GM21367 (cell line): ENCODE results near the gene MAPK8IP3.
"Not testable (repeated sequence)": the region's sequence is repeated elsewhere in the genome, so short reads cannot be mapped to it uniquely, and the experiment has no call there.

Experiments used
- ATAC-seq: cut with Tn5 transposase; IDR thresholded peaks from one replicate; pipeline ENCODE4 v1.9.1; 2021; ENCODE audit not compliant: unreplicated experiment

The MAPK8IP3 gene

GRCh38 chr16:1784977-1785845, 79.2 kb downstream of the MAPK8IP3 start:
- ATAC-seq = no peak

GRCh38 chr16:1785846-1786170, 79.8 kb downstream of the MAPK8IP3 start:
- ATAC-seq = no peak

GRCh38 chr16:1786242-1787055, 80.5 kb downstream of the MAPK8IP3 start:
- no peak for ATAC-seq

- no peak for ATAC-seq
Observed at GRCh38 chr16:1787056-1787321, 81.0 kb downstream of the MAPK8IP3 start.

GRCh38 chr16:1787322-1788094, 81.5 kb downstream of the MAPK8IP3 start:
- ATAC-seq = no peak

GRCh38 chr16:1788095-1788707, 82.2 kb downstream of the MAPK8IP3 start:
- no peak for ATAC-seq

GRCh38 chr16:1788708-1789100, 82.7 kb downstream of the MAPK8IP3 start:
- ATAC-seq = no peak

GRCh38 chr16:1789643-1790045, 83.6 kb downstream of the MAPK8IP3 start:
- ATAC-seq = no peak

- no peak for ATAC-seq
Observed at GRCh38 chr16:1790261-1790610, 84.2 kb downstream of the MAPK8IP3 start.

GRCh38 chr16:1790611-1791255, 84.7 kb downstream of the MAPK8IP3 start:
- no peak for ATAC-seq

GRCh38 chr16:1791256-1791942, 85.4 kb downstream of the MAPK8IP3 start:
- ATAC-seq = no peak

GRCh38 chr16:1791943-1792812, 86.2 kb downstream of the MAPK8IP3 start:
- no peak for ATAC-seq

GRCh38 chr16:1792836-1793577, 87.0 kb downstream of the MAPK8IP3 start:
- ATAC-seq = no peak

- ATAC-seq = no peak
Observed at GRCh38 chr16:1793578-1794220, 87.7 kb downstream of the MAPK8IP3 start, which contains the start of gene IGFALS. Gene IGFALS (minus strand): TSS chr16:1793705. CDS start chr16:1793652, 53 bp downstream.

- ATAC-seq = no peak
Observed at GRCh38 chr16:1794221-1794871, 88.4 kb downstream of the MAPK8IP3 start.

GRCh38 chr16:1794908-1795666, 89.1 kb downstream of the MAPK8IP3 start:
- no peak for ATAC-seq

- not testable (repeated sequence) for ATAC-seq
Observed at GRCh38 chr16:1799263-1799662, 93.3 kb downstream of the MAPK8IP3 start.
